Panc1 (cell line): ENCODE results near the gene WRAP53. TPM values are rescaled to one million over a fixed set of nuclear protein-coding genes. Genes with fewer than 3 reads are reported as not detected.

Experiments used
- ATAC-seq: fragments of 200-7000 bp; cut with Tn5 transposase; 2 replicates; pipeline ENCODE4 v1.9.1; 2020; ENCODE audit warnings: mild to moderate bottlenecking, moderate library complexity
- BruUV-seq: library from RNA; stranded (reverse); fragments of 400-500 nt; replicated peaks from 2 replicates; lab custom pipeline; 2021; lab: Mats Ljungman, UMichigan
- CTCF ChIA-PET: fragments of 300-600 bp; sonication (Branson Sonifier 250); formaldehyde crosslinking; loops from one replicate; lab custom pipeline; 2022; ENCODE audit warnings: antibody characterized with exemption; lab: Charles Lee
- POLR2A ChIA-PET: fragments of 300-600 bp; sonication (Branson Sonifier 250); formaldehyde crosslinking; loops from one replicate; lab custom pipeline; 2022; ENCODE audit warnings: antibody characterized with exemption; lab: Charles Lee
- DNase-seq: peaks from one replicate; pipeline ENCODE4 v3.0.0-alpha.2; 2010; ENCODE audit warnings: low read depth, low spot score
- H3K27ac ChIP-seq: 2 replicates; pipeline ENCODE4 v1.5.1; 2011; ENCODE audit warnings: mild to moderate bottlenecking, low read length, inconsistent platforms
- H3K27me3 ChIP-seq: fragments of 200-500 bp; sonication (Bioruptor generic); 2 replicates; pipeline ENCODE4 v1.6.0; 2014; ENCODE audit warnings: low read length, inconsistent platforms; ENCODE audit not compliant: control insufficient read depth, insufficient read depth
- H3K36me3 ChIP-seq: fragments of 200-500 bp; sonication (Bioruptor generic); 2 replicates; pipeline ENCODE4 v1.5.1; 2014; ENCODE audit warnings: inconsistent platforms, mild to moderate bottlenecking, low read length, moderate library complexity; ENCODE audit not compliant: control insufficient read depth, insufficient read depth
- H3K4me1 ChIP-seq: 2 replicates; pipeline ENCODE4 v1.5.1; 2011; ENCODE audit warnings: inconsistent platforms, mild to moderate bottlenecking, low read length, moderate library complexity; ENCODE audit not compliant: control insufficient read depth, insufficient read depth
- H3K4me3 ChIP-seq, 2 experiments: 2 replicates each; pipeline ENCODE4 v1.5.1; 2011 to 2012; ENCODE audit warnings: low read depth in 2 of 2, low read length in 2 of 2, mild to moderate bottlenecking in 2 of 2, inconsistent platforms in 1 of 2, moderate library complexity in 1 of 2
- H3K9me3 ChIP-seq: fragments of 200-500 bp; sonication (Bioruptor generic); 2 replicates; pipeline ENCODE4 v1.5.1; 2014; ENCODE audit warnings: low read depth, mild to moderate bottlenecking, inconsistent platforms, low read length, moderate library complexity; ENCODE audit not compliant: control insufficient read depth, insufficient read depth
- POLR2AphosphoS5 ChIP-seq: IDR thresholded peaks from 2 replicates; pipeline ENCODE4 v1.6.1; 2012; ENCODE audit warnings: mild to moderate bottlenecking, low read depth, low read length, moderate library complexity
- SIN3A ChIP-seq: IDR thresholded peaks from 2 replicates; pipeline ENCODE4 v1.6.1; 2012; ENCODE audit warnings: low read depth, mild to moderate bottlenecking, low read length, moderate library complexity, borderline replicate concordance; ENCODE audit not compliant: insufficient read depth
- TCF7L2 ChIP-seq: IDR thresholded peaks from 2 replicates; pipeline ENCODE4 v1.6.1; 2011; ENCODE audit warnings: mild to moderate bottlenecking, low read depth, low read length, inconsistent platforms
- in situ Hi-C: cut with HindIII; loops from 2 replicates; pipeline ENCODE4 v1.10.0; 2016; ENCODE audit warnings: low sequenced_read_pairs, low pct_unique_long_range_greater_than_20kb
- intact Hi-C: fragments of 100-400 bp; cut with micrococcal nuclease; formaldehyde crosslinking; loops from one replicate; pipeline ENCODE4 v1.10.0; 2022; ENCODE audit not compliant: unreplicated experiment
- total RNA-seq: library from RNA; stranded (reverse); gene quantifications from one replicate; pipeline ENCODE4 v1.2.1, GENCODE V29; 2021; ENCODE audit not compliant: unreplicated experiment
- TF ChIP-seq, protein P1 (sequence below), 2 experiments: IDR thresholded peaks; 2 replicates each; pipeline ENCODE4 v1.6.1; 2011 to 2012; ENCODE audit warnings: low read depth in 2 of 2, control low read depth in 1 of 2, low read length in 1 of 2, mild to moderate bottlenecking in 1 of 2, moderate library complexity in 1 of 2; ENCODE audit not compliant: insufficient read depth in 1 of 2
- TF ChIP-seq, protein P2 (sequence below): fragments of 450-650 bp; IDR thresholded peaks from 2 replicates; pipeline ENCODE4 v1.5.1; 2017; ENCODE audit warnings: mild to moderate bottlenecking

Gene WRAP53
- total RNA-seq, 1 experiment from 2014 or later, result 27.0 TPM

DNA sequence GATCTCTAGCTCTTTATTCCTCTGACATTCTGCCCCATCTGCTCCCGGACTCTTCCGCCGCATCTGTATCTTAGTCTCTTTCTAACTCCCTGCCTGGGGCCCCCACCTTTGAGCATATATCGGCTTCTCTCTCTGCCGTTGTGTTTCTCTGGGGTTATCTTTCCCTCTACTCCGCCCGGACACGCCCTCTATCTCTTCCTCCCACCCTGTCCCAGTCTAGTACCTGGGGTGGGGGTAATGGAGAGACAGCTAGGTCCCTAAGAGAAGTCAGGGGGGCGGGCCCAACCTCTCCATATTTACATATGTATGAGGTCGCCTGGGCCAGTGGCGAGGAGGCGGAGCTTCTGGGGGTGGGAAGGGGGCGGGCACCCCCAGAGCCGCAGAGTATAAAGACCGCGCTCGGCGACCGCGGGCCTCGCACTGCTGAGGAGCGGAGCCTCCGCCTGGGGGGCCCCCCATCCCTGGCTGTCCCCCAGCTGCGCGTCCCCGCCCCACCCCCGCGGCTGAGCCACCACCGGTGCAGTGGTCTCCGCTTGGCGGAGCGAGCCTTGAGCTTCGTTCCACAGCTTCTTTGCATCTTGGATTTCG is 37.7 kb upstream of the WRAP53 start, which contains the start of gene ATP1B2:
TSS of gene ATP1B2 (plus strand) at position 418 of the 588 bp plus-strand sequence. CDS start 593 bp downstream, outside the sequence.
- H3K27me3 ChIP-seq, result peaks cover 2% of the 10 kb centered on the region; the same call in 1 of the 2 replicates
- CTCF ChIA-PET, result interaction anchor here (1.2 kb wide), 1 partner anchor 37 kb away, joined by 3 read pairs; the partner anchor contains the start of gene TP53
- H3K4me1 ChIP-seq, result no peaks in the 10 kb centered on the region
- POLR2A ChIA-PET, result interaction anchor here (0.6 to 0.7 kb wide), 6 partner anchors 12 to 279 kb away, joined by 3 to 8 read pairs (median 6); partner anchors contain the start of genes MPDU1 and TP53
- TF ChIP-seq, protein P1, sequence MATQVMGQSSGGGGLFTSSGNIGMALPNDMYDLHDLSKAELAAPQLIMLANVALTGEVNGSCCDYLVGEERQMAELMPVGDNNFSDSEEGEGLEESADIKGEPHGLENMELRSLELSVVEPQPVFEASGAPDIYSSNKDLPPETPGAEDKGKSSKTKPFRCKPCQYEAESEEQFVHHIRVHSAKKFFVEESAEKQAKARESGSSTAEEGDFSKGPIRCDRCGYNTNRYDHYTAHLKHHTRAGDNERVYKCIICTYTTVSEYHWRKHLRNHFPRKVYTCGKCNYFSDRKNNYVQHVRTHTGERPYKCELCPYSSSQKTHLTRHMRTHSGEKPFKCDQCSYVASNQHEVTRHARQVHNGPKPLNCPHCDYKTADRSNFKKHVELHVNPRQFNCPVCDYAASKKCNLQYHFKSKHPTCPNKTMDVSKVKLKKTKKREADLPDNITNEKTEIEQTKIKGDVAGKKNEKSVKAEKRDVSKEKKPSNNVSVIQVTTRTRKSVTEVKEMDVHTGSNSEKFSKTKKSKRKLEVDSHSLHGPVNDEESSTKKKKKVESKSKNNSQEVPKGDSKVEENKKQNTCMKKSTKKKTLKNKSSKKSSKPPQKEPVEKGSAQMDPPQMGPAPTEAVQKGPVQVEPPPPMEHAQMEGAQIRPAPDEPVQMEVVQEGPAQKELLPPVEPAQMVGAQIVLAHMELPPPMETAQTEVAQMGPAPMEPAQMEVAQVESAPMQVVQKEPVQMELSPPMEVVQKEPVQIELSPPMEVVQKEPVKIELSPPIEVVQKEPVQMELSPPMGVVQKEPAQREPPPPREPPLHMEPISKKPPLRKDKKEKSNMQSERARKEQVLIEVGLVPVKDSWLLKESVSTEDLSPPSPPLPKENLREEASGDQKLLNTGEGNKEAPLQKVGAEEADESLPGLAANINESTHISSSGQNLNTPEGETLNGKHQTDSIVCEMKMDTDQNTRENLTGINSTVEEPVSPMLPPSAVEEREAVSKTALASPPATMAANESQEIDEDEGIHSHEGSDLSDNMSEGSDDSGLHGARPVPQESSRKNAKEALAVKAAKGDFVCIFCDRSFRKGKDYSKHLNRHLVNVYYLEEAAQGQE (IDR thresholded peaks at IDR 0.05; ENCODE audit: insufficient read depth in 1 of 2, low read depth in 2 of 2, low read length in 1 of 2), result no peak
- no peak for TF ChIP-seq POLR2AphosphoS5
- no peak for TF ChIP-seq TCF7L2
- no peak for TF ChIP-seq SIN3A
- TF ChIP-seq, protein P2, sequence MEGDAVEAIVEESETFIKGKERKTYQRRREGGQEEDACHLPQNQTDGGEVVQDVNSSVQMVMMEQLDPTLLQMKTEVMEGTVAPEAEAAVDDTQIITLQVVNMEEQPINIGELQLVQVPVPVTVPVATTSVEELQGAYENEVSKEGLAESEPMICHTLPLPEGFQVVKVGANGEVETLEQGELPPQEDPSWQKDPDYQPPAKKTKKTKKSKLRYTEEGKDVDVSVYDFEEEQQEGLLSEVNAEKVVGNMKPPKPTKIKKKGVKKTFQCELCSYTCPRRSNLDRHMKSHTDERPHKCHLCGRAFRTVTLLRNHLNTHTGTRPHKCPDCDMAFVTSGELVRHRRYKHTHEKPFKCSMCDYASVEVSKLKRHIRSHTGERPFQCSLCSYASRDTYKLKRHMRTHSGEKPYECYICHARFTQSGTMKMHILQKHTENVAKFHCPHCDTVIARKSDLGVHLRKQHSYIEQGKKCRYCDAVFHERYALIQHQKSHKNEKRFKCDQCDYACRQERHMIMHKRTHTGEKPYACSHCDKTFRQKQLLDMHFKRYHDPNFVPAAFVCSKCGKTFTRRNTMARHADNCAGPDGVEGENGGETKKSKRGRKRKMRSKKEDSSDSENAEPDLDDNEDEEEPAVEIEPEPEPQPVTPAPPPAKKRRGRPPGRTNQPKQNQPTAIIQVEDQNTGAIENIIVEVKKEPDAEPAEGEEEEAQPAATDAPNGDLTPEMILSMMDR, result no peak
- H3K27ac ChIP-seq, result no peak within 1 kb of the TSS
- DNase-seq (no peak), ATAC-seq (peak; percentile 84)
- intact Hi-C loops, result no loop called here
- no peaks in the 10 kb centered on the region for H3K9me3 ChIP-seq
- in situ Hi-C loops, result no loop called here
- no TSS peak for BruUV-seq
- peak within 1 kb of the TSS; percentile 26 to 47 for H3K4me3 ChIP-seq
- no peaks in the 10 kb centered on the region for H3K36me3 ChIP-seq

DNA sequence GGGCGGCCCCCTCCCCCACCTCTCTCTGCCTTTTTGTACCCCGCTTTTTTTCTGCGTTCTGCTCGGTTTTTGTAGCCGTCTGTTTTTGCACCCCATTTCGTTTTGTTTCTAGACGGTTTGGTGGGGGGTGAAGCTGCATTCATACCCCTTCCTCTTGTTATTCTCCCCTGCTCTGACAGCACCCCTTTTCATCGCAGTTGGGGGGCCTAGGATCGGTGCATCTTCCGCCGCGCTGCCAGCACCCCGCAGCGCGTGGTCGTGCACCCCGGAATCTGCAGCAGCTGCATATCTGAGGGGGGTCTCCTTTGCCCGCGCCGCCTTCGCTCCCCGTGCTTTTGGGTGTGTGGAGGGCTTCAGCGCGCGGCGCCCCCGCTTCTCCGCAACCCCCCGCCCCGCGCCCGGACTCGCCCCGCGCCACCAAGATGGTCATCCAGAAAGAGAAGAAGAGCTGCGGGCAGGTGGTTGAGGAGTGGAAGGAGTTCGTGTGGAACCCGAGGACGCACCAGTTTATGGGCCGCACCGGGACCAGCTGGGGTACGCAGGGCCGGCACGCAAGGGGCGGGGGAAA is 37.1 kb upstream of the WRAP53 start:
- no peaks in the 10 kb centered on the region for H3K4me1 ChIP-seq
- TF ChIP-seq POLR2AphosphoS5 (no peak), TCF7L2 (no peak), SIN3A (no peak)
- TF ChIP-seq, protein P2, result no peak
- TF ChIP-seq, protein P1 (IDR thresholded peaks at IDR 0.05; ENCODE audit: insufficient read depth in 1 of 2, low read depth in 2 of 2, low read length in 1 of 2), result no peak
- DNase-seq, result no peak
- no peaks in the 10 kb centered on the region for H3K36me3 ChIP-seq
- in situ Hi-C loops (no loop called here), intact Hi-C loops (no loop called here)
- no peak overlapping the region for H3K27ac ChIP-seq
- no peaks in the 10 kb centered on the region for H3K9me3 ChIP-seq
- BruUV-seq, result no TSS peak
- POLR2A ChIA-PET, result interaction anchor here (0.7 kb wide), 3 partner anchors 12 to 309 kb away, joined by 3 to 6 read pairs (median 3); no protein-coding TSS in a partner anchor
- CTCF ChIA-PET, result interaction anchor here (1.2 kb wide), 1 partner anchor 36 kb away, joined by 3 read pairs; the partner anchor contains the start of gene TP53
- ATAC-seq, result no peak
- peaks cover 2% of the 10 kb centered on the region; the same call in 1 of the 2 replicates for H3K27me3 ChIP-seq
- H3K4me3 ChIP-seq, result peak overlapping the region; percentile 26 to 47
